8988T (cell line): ENCODE results near the gene PSMC5.

Experiments
- DNase-seq: peaks from one replicate; pipeline ENCODE4 v3.0.0; 2011

PSMC5 gene

GRCh38 chr17:63821804-63822203, 5.4 kb upstream of the PSMC5 start:
- DNase-seq = no peak

DNA sequence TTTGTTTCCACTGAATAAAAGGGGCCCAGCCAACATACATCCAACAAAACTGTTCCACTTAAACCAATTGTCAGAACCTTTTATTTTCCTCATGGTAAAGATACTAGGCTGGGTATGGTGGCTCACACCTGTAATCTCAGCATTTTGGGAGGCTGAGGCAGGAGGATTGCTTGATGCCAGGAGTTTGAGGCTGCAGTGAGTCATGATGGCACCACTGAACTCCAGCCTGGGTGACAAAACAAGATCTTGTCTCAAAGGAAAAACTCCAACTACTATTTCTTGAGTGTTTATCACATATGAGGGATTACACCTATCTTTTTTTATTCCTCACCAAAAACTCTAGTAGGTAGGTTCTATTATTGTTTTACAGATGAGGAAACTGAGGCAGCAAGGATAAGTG, 4.7 kb upstream of the PSMC5 start:
- no peak for DNase-seq

DNA sequence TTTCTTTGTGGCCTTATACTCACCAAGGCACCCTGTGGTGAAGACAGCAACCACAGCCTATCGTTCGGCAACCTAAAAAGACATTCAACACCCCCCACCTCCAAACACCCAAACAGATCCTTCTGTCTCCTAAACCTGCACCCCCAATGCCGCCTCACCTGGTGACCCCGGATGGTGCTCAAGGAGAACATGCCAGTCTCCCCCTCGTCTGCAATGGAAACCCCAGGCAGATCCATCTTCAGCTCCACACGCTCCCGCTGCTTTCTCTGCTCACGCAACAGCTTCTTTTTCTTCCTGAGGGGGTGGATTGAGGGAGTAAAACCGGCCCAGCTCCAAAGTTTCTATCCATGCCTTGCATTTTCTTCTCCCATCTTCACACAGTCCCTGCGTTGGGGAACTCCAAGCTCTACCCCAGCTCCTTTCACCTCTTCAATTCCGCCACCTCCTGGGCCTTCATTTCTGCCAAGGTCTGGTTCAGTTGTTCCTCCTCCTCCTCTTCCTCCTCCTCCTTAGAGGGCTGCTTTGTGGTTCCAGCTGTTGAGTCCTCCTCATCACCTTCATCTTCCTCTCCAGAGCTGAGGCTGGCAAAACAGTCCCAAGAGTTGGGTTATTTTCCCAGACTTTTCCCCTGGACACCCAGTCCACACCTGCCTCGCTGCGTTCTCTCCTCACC, 3.4 kb upstream of the PSMC5 start:
- no peak for DNase-seq

DNA sequence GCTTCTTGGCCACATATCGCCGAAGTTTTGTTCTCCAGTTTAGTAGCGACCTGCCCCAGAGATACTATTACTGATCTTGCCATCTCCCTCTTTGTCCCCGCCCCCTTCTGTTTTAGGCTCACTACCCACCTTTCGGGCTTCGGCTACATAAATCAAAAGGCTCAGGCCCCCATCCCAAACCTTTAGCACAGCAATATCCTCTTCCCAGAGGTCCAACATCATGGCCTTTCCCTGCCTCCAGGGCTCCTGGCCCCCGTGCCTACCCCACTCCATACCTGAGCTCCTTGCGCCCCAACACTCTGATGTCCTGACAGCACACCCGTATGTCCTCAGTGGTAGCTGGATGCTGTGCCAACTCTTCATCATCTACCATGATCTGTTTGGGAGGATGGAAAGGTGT, 2.9 kb upstream of the PSMC5 start:
- no peak for DNase-seq

DNA sequence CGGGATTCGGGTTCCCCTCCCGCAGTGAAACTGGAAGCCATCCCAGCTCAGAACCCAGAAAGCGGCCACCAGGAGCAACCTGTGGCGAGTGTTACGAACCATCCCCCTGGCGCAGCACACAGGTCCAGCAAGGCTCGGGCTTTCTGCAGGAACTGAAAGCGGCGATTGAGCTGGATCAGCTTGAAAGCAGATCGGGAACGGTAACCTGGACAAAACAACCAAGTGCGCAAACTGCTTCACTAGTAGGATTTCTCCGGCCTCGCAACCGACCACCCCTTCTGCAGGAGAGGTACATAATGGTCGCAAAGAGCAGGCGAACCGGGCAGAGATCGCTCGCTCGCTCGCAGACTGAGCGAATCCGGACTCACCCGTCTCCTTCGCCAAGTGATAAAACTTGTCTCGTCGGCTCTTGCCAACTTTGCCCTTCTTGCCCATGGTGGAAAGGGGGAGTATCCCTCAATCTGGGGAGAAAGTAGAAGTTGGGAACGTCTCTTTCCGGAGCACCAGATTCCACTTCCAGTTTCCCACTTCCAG, 696 bp upstream of the PSMC5 start:
- no peak for DNase-seq

DNA sequence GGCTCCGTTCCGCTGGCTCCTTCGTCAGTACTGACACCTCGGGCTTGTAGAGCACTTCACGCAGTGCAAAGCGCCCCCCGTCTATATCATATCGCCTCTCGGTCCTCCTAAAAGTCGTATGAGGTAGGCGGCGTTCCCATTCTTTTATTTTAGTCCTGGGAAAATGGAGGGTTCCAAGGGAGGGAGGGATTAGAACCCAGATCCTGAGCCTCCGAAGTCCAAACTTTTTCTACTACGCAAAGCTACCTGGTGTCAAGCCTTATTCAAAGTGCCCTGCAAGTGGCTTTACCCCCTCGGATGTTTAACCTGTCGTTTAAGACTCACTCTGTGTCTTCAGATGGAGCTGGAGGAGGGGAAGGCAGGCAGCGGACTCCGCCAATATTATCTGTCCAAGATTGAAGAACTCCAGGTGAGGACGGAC, 580 bp downstream of the PSMC5 start:
- no peak for DNase-seq

DNA sequence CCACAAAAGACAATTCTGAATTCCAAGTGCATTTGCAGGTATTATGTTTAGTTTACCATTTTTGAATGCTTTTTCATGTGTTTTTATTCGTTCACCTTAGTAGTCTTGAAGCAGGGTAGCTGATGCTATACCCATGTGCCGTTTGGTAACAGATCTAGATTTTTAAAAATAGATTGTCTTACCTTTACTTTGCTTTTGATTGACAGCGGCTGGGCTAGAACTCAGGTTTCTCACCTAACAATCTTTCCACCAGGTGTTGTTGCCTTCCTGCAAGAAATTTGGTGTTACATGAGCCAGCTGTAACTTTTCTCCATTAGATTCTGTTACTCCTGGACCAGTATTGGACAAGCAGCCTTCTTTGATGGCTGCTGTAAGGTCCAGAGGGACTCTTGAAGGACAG, 1.7 kb downstream of the PSMC5 start:
- no peak for DNase-seq

DNA sequence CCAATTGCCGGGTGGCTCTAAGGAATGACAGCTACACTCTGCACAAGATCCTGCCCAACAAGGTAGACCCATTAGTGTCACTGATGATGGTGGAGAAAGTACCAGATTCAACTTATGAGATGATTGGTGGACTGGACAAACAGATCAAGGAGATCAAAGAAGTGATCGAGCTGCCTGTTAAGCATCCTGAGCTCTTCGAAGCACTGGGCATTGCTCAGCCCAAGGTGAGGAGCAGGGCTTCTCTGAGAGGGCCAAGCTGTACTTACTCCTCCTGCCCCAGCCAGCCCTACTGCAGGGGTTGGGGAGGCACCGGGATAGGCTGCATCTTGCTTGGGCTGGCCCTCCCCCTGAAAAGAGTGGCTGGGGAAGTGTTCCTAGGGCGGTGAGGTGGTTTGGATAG, 3.0 kb downstream of the PSMC5 start:
- DNase-seq = no peak

- DNase-seq = no peak
These were observed 3.8 kb downstream of the PSMC5 start for GRCh38 chr17:63830904-63831491.

DNA sequence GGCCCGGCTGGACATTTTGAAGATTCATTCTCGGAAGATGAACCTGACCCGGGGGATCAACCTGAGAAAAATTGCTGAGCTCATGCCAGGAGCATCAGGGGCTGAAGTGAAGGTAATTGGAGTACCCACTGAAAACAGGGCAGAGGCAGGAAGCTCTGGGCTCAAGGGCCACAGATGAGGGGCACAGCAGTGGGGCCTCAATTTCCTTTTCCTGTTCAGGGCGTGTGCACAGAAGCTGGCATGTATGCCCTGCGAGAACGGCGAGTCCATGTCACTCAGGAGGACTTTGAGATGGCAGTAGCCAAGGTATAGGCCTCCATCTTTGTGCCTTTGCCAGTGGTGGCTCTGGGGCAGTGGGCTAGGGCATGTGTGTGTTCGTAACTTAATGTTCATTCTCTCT, 4.3 kb downstream of the PSMC5 start:
- no peak for DNase-seq

DNA sequence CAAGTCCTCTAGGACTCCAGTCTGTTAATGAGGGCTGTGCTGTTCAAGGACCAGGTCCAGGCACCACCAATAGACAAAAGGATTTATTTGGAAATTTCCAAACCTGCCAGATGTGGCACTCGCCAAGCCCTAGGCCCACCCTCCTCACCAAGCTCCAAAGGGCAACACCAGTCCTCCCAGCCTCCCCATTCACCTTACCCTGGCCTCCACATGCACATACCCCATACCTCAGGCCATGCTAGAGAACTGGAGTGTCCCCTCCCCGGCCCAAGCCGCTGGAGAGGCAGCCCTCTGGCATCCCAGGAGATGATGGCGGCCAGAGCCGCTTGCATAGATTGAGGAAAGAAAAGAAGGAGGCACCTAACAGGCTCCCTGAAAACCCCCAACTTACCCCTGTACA, 4.8 kb downstream of the PSMC5 start:
- no peak for DNase-seq

DNA sequence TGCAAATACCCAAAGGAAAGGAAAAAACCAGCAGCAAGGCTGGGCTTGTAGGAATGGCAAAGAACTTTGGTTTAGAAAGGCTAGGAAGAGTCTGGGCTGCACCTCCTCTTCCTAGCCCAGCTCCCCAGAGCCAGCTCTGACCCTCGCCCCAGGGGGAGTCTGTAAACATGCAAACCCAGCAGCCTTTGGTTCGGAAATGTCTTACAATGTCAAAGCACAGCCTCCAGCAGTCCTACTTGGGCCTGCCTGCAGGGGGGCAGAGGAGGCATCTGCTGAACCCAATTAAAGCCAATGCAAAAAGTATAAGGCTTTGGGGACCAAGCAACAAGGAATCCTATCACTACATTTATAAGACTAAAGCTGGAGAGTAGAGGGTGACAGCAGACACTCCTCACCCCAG, 5.2 kb downstream of the PSMC5 start:
- DNase-seq = no peak

DNA sequence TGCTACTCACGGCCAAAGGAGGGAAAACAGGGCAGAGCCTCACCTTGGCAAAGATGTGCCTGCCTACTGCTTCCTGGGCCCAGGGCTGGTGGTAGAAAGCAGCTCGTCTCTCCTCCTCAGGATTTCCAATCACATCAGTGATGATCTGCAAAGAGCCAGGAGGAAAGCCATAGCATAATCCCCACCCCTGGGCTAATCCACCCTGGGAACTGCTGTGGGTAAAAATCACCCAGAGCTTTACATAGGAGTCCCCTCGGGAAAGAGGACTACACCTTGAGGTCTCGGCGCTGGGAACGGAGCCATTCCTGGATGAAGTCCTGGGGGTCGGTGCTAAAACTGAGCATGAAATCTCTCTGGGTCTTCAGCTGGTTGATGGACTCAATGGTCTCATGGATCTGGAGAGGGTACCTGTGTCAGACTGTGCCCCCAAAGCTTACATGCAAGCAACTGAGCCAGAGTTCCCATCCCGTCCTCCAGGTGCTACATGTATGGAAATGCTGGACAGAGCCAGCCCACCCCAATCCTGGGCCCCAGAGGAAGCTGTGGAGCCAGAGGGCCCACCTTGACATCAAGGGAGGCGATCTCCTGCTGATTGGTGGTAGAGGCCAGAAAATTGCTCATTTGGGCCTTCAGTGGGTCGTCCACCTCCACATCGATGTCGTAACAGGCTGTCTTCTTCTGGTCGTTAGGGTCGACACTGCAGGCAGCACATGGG, 6.0 kb downstream of the PSMC5 start:
- no peak for DNase-seq

DNA sequence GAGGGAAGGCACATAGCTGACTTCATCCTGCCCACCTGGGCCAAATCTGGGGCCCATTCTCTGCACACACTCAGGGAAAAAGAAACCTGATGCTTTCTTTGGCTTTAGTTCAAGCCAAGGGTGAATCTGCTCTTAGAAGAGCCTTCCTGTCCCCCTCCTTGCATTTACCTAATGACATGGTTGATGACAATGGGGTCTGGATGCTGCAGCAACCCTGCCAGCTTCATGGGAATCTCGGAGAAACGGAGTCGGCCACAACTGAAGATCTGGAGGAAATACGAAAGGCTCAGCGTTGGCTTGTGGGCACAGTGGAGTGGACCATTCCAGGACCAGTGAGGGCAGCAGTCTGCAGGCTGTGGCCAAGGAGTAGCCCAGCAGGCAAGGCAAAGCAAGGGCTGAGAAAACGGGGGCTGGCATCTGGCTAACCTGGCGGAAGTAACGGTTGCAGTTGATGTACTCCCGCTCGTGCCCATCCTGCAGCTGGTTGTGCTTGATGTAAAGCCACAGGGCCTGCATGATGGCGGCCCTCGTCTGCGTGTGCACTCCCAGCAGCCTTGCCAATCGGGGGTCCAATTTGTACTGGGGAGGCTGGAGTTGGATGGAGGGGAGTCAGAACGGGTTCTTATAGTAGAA, 6.6 kb downstream of the PSMC5 start:
- DNase-seq = no peak

GRCh38 chr17:63834431-63835166, 7.4 kb downstream of the PSMC5 start:
- peak; percentile 57 for DNase-seq

GRCh38 chr17:63835167-63835720, 8.0 kb downstream of the PSMC5 start:
- no peak for DNase-seq

GRCh38 chr17:63836811-63837210, 9.6 kb downstream of the PSMC5 start:
- no peak for DNase-seq

GRCh38 chr17:63837480-63837879, 10.2 kb downstream of the PSMC5 start:
- no peak for DNase-seq

GRCh38 chr17:63837962-63838600, 10.8 kb downstream of the PSMC5 start:
- DNase-seq = no peak

DNA sequence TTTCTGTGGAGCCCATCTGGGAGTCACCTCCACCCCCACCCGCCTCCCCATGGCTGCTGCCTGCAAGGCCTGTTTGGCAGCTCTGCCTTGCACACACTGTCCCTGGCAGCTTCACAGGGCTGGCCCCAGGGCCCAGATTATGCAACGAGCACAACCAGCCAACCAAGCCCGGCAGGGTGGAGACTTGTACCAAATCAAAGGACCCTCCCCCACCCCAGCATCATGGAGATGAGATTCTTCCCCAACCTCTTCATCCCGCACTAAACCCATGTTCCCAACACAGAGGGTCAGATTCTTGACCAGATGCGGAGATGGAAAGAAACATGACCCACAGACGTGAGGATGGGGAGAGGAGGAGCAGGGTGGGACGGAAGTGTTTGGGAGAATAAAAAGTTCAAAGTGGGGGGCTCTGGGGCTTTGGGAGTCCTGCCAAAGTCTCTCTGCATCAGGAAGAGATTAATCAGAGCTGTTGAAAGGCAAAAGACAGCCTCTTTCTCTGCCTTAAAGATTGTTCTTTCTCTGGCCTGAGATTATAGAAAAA, 11.5 kb downstream of the PSMC5 start:
- no peak for DNase-seq

DNA sequence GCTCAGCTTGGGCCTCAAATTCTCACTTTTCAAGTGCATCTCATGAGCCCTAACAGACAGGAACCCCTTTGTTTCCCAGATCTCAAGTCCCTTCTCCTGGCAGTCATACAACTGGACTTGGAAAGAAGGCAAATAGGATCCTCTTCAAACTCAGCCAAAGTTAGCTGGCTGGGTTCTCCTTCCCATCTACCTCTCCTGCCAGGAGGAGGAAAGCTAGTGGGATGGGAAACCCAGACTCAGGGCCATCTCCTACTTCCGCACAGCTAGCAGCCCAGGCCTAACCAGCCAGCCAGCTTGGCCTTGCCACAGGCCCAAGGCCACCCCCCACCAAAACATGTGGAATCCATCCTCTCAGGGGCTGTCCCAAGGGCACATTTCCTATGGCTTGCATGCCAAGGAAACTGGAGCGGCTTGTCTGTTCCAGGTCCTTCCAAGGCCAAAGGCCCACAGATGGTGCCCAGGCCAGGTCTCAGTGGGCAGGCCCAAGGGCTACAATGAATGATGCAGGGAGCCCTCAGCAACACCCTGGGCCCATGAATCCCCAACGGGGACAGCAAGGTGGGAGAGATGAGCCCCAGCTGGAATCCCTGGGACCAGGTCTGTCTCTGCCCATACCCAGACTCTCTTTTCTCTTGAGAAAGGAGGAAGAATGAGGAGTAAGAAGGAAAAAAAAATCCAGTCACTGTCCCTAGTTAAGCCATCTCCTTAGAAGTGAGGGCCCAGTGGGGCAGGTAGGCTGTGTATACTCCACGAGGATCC, 13.5 kb downstream of the PSMC5 start:
- no peak for DNase-seq
